K562 (cell line): ENCODE data around the gene OBSCN. TPM values are rescaled to one million over a fixed set of nuclear protein-coding genes. Genes with fewer than 3 reads are reported as not detected.

Source experiments
- BACH1 ChIP-seq: fragments of 200-800 bp; sonication (Bioruptor generic); IDR thresholded peaks from 2 replicates; pipeline ENCODE4 v1.6.1; 2016; ENCODE audit warnings: missing genetic modification characterization, missing compliant biosample characterization
- CXXC5 ChIP-seq: fragments of 250-450 bp; sonication (Bioruptor Pico); IDR thresholded peaks from 2 replicates; pipeline ENCODE4 v1.8.0; 2022; ENCODE audit warnings: inconsistent platforms, mild to moderate bottlenecking, moderate library complexity
- EGR1 ChIP-seq: fragments of 450-650 bp; conservative IDR thresholded peaks from 2 replicates; pipeline ENCODE4 v1.6.1; 2017; ENCODE audit warnings: mild to moderate bottlenecking
- ESRRA ChIP-seq: fragments of 450-650 bp; IDR thresholded peaks from 2 replicates; pipeline ENCODE4 v1.6.1; 2014; ENCODE audit warnings: low read depth, mild to moderate bottlenecking, moderate library complexity, borderline replicate concordance
- FOSL1 ChIP-seq: fragments of 200-800 bp; sonication (Bioruptor generic); conservative IDR thresholded peaks from 2 replicates; pipeline ENCODE4 v1.6.1; 2016; ENCODE audit warnings: missing genetic modification characterization, missing compliant biosample characterization
- KLF16 ChIP-seq: IDR thresholded peaks from 2 replicates; pipeline ENCODE4 v1.6.1; 2016; ENCODE audit warnings: antibody characterized with exemption
- MAFK ChIP-seq: IDR thresholded peaks from 2 replicates; pipeline ENCODE4 v1.6.1; 2011; ENCODE audit warnings: low read length, improper control_type of control experiment
- MAZ ChIP-seq, 2 experiments: fragments of 450-650 bp in 1 of 2; sonication (generic) in 1 of 2; formaldehyde crosslinking; IDR thresholded peaks in 1 of 2; conservative IDR thresholded peaks in 1 of 2; 2 replicates each; pipeline versions ENCODE4 v1.4.0 to v1.5.0; 2020; ENCODE audit warnings: mild to moderate bottlenecking in 1 of 2, missing genetic modification reagents in 1 of 2
- MBD2 ChIP-seq: sonication (generic); IDR thresholded peaks from 2 replicates; pipeline ENCODE4 v1.6.1; 2016; ENCODE audit warnings: low read depth, borderline replicate concordance
- NCOA6 ChIP-seq: fragments of 450-650 bp; IDR thresholded peaks from 2 replicates; pipeline ENCODE4 v1.6.1; 2017; ENCODE audit warnings: mild to moderate bottlenecking
- NR2C1 ChIP-seq, 2 experiments: fragments of 450-650 bp; IDR thresholded peaks; 2 replicates each; pipeline ENCODE4 v1.6.1; 2017; ENCODE audit warnings: mild to moderate bottlenecking in 2 of 2, antibody characterized with exemption in 1 of 2, inconsistent platforms in 1 of 2, missing compliant biosample characterization in 1 of 2, missing genetic modification characterization in 1 of 2
- NR3C1 ChIP-seq: sonication (generic); formaldehyde crosslinking; IDR thresholded peaks from 2 replicates; pipeline ENCODE4 v1.8.1; 2022; ENCODE audit warnings: missing genetic modification reagents
- PTRF ChIP-seq: fragments of 450-650 bp; IDR thresholded peaks from 2 replicates; pipeline ENCODE4 v1.6.1; 2016; ENCODE audit warnings: mild to moderate bottlenecking, missing genetic modification characterization, missing compliant biosample characterization
- SMAD4 ChIP-seq: fragments of 250-450 bp; sonication (Bioruptor Pico); conservative IDR thresholded peaks from 2 replicates; pipeline ENCODE4 v1.8.0; 2021; ENCODE audit warnings: inconsistent platforms, mild to moderate bottlenecking, moderate library complexity
- ZNF41 ChIP-seq: fragments of 250-450 bp; sonication (Bioruptor Pico); conservative IDR thresholded peaks from 2 replicates; pipeline ENCODE4 v1.4.0; 2020; ENCODE audit warnings: mild to moderate bottlenecking
- ZNF668 ChIP-seq: fragments of 250-450 bp; sonication (Bioruptor Pico); IDR thresholded peaks from 2 replicates; pipeline ENCODE4 v1.8.0; 2022; ENCODE audit warnings: mild to moderate bottlenecking, inconsistent platforms
- ZNF740 ChIP-seq, 3 experiments: fragments of 200-800 bp in 1 of 3; sonication (Bioruptor generic) in 1 of 3; sonication (generic) in 1 of 3; formaldehyde crosslinking in 1 of 3; IDR thresholded peaks; 2 replicates each; pipeline versions ENCODE4 v1.6.1 to v1.8.0; 2016 to 2022; ENCODE audit warnings: mild to moderate bottlenecking in 2 of 3, missing compliant biosample characterization in 2 of 3, missing genetic modification characterization in 2 of 3, missing genetic modification reagents in 1 of 3
- polyA plus RNA-seq, 8 experiments: library from polyadenylated mRNA; depleted of rRNA in 4 of 8; stranded (reverse) in 5 of 8; unstranded in 3 of 8; fragments of >200 nt; fragmentation: Nextera tagmentation in 2 of 8; fragmentation: Illumina TruSeq in 1 of 8; extraction: Ambion mirVana in 2 of 8; extraction: Trizol in 1 of 8; gene quantifications; 2 replicates each; pipeline versions ENCODE4 v1.2.1 to v1.2.3, GENCODE V29; 2011 to 2014; ENCODE audit warnings: inconsistent platforms in 1 of 8, missing spikeins in 1 of 8
- total RNA-seq, 7 experiments: library from RNA; depleted of rRNA in 6 of 7; stranded (reverse); fragments of >200 nt in 6 of 7; fragmentation: Illumina TruSeq in 2 of 7; extraction: Trizol in 2 of 7; gene quantifications; 2 replicates each; pipeline versions ENCODE4 v1.2.1 to v1.2.3, GENCODE V29; 2011 to 2021; ENCODE audit warnings: low replicate concordance in 1 of 7
- TF ChIP-seq, protein P1 (sequence below): fragments of 450-650 bp; IDR thresholded peaks from 2 replicates; pipeline ENCODE4 v1.6.1; 2016; ENCODE audit warnings: missing biosample characterization, missing genetic modification characterization
- TF ChIP-seq, protein P2 (sequence below), 2 experiments: fragments of 450-650 bp in 1 of 2; sonication (generic) in 1 of 2; formaldehyde crosslinking in 1 of 2; IDR thresholded peaks in 1 of 2; conservative IDR thresholded peaks in 1 of 2; 2 replicates each; pipeline versions ENCODE4 v1.6.1 to v1.8.1; 2016 to 2023; ENCODE audit warnings: mild to moderate bottlenecking in 2 of 2, moderate library complexity in 2 of 2, inconsistent platforms in 1 of 2, missing genetic modification reagents in 1 of 2
- TF ChIP-seq, protein P3 (sequence below): fragments of 450-650 bp; IDR thresholded peaks from 2 replicates; pipeline ENCODE4 v1.6.1; 2017; ENCODE audit warnings: antibody characterized with exemption, mild to moderate bottlenecking

The OBSCN gene
- total and polyA plus RNA-seq, 9 of the 15 experiments (the other 6 are each of a cell fraction or from before 2014, with no cell fraction given), result 0.18 to 19.7 (median 3.6) TPM

GRCh38 chr1:228417483-228418203 is 209.8 kb downstream of the OBSCN start (continued):
- no peak for TF ChIP-seq NR2C1 (IDR thresholded peaks at IDR 0.05)
- peak; percentile 53 for TF ChIP-seq NR2C1 (tag; IDR thresholded peaks at IDR 0.05)
- no peak for TF ChIP-seq MAFK
- TF ChIP-seq, protein P1, sequence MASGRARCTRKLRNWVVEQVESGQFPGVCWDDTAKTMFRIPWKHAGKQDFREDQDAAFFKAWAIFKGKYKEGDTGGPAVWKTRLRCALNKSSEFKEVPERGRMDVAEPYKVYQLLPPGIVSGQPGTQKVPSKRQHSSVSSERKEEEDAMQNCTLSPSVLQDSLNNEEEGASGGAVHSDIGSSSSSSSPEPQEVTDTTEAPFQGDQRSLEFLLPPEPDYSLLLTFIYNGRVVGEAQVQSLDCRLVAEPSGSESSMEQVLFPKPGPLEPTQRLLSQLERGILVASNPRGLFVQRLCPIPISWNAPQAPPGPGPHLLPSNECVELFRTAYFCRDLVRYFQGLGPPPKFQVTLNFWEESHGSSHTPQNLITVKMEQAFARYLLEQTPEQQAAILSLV, result peak; percentile 81
- TF ChIP-seq MBD2, result no peak
- 0 out of 2 replicates have a peak, but pooled peaks have one; percentile 30 for TF ChIP-seq CXXC5 (CRISPR knock-in tag)
- TF ChIP-seq BACH1 (tag), result no peak; the same call in 1 of the 2 replicates
- TF ChIP-seq PTRF, result peak; percentile 67; the same call in 1 of the 2 replicates
- 0 out of 2 replicates have a peak, but pooled peaks have one; percentile 3 for TF ChIP-seq EGR1
- TF ChIP-seq FOSL1 (tag), result no peak
- no peak for TF ChIP-seq NCOA6
- peak; percentile 74 for TF ChIP-seq SMAD4 (CRISPR knock-in tag)
- 0 out of 2 replicates have a peak, but pooled peaks have one; percentile 19 for TF ChIP-seq ZNF41 (CRISPR knock-in tag)
- peak; percentile 82 for TF ChIP-seq ZNF668 (CRISPR knock-in tag)
- TF ChIP-seq KLF16, result no peak
- TF ChIP-seq NR3C1, result no peak
- TF ChIP-seq ESRRA, result peak; percentile 35; the same call in 1 of the 2 replicates
- TF ChIP-seq, protein P2, sequence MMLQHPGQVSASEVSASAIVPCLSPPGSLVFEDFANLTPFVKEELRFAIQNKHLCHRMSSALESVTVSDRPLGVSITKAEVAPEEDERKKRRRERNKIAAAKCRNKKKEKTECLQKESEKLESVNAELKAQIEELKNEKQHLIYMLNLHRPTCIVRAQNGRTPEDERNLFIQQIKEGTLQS (IDR thresholded peaks at IDR 0.05), result no peak
- TF ChIP-seq, protein P2 (CRISPR knock-in tag; conservative IDR thresholded peaks at IDR 0.05), result no peak
- TF ChIP-seq, protein P3, sequence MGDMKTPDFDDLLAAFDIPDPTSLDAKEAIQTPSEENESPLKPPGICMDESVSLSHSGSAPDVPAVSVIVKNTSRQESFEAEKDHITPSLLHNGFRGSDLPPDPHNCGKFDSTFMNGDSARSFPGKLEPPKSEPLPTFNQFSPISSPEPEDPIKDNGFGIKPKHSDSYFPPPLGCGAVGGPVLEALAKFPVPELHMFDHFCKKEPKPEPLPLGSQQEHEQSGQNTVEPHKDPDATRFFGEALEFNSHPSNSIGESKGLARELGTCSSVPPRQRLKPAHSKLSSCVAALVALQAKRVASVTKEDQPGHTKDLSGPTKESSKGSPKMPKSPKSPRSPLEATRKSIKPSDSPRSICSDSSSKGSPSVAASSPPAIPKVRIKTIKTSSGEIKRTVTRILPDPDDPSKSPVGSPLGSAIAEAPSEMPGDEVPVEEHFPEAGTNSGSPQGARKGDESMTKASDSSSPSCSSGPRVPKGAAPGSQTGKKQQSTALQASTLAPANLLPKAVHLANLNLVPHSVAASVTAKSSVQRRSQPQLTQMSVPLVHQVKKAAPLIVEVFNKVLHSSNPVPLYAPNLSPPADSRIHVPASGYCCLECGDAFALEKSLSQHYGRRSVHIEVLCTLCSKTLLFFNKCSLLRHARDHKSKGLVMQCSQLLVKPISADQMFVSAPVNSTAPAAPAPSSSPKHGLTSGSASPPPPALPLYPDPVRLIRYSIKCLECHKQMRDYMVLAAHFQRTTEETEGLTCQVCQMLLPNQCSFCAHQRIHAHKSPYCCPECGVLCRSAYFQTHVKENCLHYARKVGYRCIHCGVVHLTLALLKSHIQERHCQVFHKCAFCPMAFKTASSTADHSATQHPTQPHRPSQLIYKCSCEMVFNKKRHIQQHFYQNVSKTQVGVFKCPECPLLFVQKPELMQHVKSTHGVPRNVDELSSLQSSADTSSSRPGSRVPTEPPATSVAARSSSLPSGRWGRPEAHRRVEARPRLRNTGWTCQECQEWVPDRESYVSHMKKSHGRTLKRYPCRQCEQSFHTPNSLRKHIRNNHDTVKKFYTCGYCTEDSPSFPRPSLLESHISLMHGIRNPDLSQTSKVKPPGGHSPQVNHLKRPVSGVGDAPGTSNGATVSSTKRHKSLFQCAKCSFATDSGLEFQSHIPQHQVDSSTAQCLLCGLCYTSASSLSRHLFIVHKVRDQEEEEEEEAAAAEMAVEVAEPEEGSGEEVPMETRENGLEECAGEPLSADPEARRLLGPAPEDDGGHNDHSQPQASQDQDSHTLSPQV, result peak; percentile 95
- TF ChIP-seq MAZ (CRISPR knock-in tag; conservative IDR thresholded peaks at IDR 0.05 in 1 of 2, IDR thresholded peaks at IDR 0.05 in 1 of 2), result 0 out of 4 replicates have a peak, but pooled peaks of 1 of the 2 experiments have one; percentile 30
- TF ChIP-seq ZNF740 (CRISPR knock-in tag; IDR thresholded peaks at IDR 0.05), result no peak
- 0 out of 4 replicates have a peak, but pooled peaks of 1 of the 2 experiments have one; percentile 62 for TF ChIP-seq ZNF740 (tag; IDR thresholded peaks at IDR 0.05)
